Neural progenitor cell (in vitro differentiated cells): Measurements from ENCODE around the gene CD3D. TPM values are rescaled to one million over a fixed set of nuclear protein-coding genes. Genes with fewer than 3 reads are reported as not detected.

Source experiments
- DNase-seq: peaks from one replicate; pipeline ENCODE4 v3.0.0-alpha.2; 2016; ENCODE audit warnings: low spot score
- H2AFZ ChIP-seq: fragments of 200-600 bp; sonication (generic); replicated peaks from 2 replicates; pipeline ENCODE4 v1.6.1; 2016; ENCODE audit warnings: antibody characterized with exemption
- H3F3A ChIP-seq: fragments of 200-600 bp; sonication (generic); 2 replicates; pipeline ENCODE4 v1.6.1; 2016; ENCODE audit warnings: antibody characterized with exemption, low read depth
- H3K27ac ChIP-seq: fragments of 200-600 bp; sonication (generic); 2 replicates; pipeline ENCODE4 v1.5.1; 2016; ENCODE audit warnings: mild to moderate bottlenecking
- H3K27me3 ChIP-seq: fragments of 200-600 bp; sonication (generic); 2 replicates; pipeline ENCODE4 v1.6.1; 2016; ENCODE audit warnings: mild to moderate bottlenecking, moderate library complexity
- H3K36me3 ChIP-seq: fragments of 200-600 bp; sonication (generic); 2 replicates; pipeline ENCODE4 v1.5.1; 2016
- H3K4me1 ChIP-seq: fragments of 200-600 bp; sonication (generic); 2 replicates; pipeline ENCODE4 v1.6.1; 2016; ENCODE audit warnings: mixed run types
- H3K4me2 ChIP-seq: fragments of 200-600 bp; sonication (generic); 2 replicates; pipeline ENCODE4 v1.6.1; 2016
- H3K4me3 ChIP-seq: fragments of 200-600 bp; sonication (generic); 2 replicates; pipeline ENCODE4 v1.5.1; 2016
- H3K79me2 ChIP-seq: fragments of 200-600 bp; sonication (generic); 2 replicates; pipeline ENCODE4 v1.6.1; 2016; ENCODE audit warnings: low read depth
- H3K9ac ChIP-seq: fragments of 200-600 bp; sonication (generic); 2 replicates; pipeline ENCODE4 v1.6.1; 2016
- H3K9me3 ChIP-seq: fragments of 200-600 bp; sonication (generic); 2 replicates; pipeline ENCODE4 v1.5.1; 2016; ENCODE audit warnings: low read depth
- H4K20me1 ChIP-seq: fragments of 200-600 bp; sonication (generic); 2 replicates; pipeline ENCODE4 v1.6.1; 2016; ENCODE audit warnings: low read depth
- H3K27ac Mint-ChIP-seq: 3 replicates; pipeline ENCODE4 v1.8.0; 2021; ENCODE audit warnings: mixed read lengths
- H3K27me3 Mint-ChIP-seq: 2 replicates; pipeline ENCODE4 v1.8.0; 2022; ENCODE audit warnings: low read depth, mild to moderate bottlenecking, inconsistent platforms, moderate library complexity, mixed read lengths; ENCODE audit not compliant: insufficient read depth
- H3K36me3 Mint-ChIP-seq: 3 replicates; pipeline ENCODE4 v1.8.0; 2021; ENCODE audit warnings: mixed read lengths
- H3K4me1 Mint-ChIP-seq: 3 replicates; pipeline ENCODE4 v1.8.0; 2021; ENCODE audit warnings: mixed read lengths
- H3K4me3 Mint-ChIP-seq: 3 replicates; pipeline ENCODE4 v1.8.0; 2021; ENCODE audit warnings: mild to moderate bottlenecking, moderate library complexity, mixed read lengths
- H3K9me3 Mint-ChIP-seq: 3 replicates; pipeline ENCODE4 v1.8.0; 2020; ENCODE audit warnings: mixed read lengths
- CTCF ChIP-seq: fragments of 200-600 bp; sonication (generic); IDR thresholded peaks from 2 replicates; pipeline ENCODE4 v1.5.1; 2017; ENCODE audit warnings: antibody characterized with exemption, mild to moderate bottlenecking
- EZH2 ChIP-seq: fragments of 200-600 bp; sonication (generic); IDR thresholded peaks from 2 replicates; pipeline ENCODE4 v1.6.1; 2017; ENCODE audit warnings: antibody characterized with exemption, mild to moderate bottlenecking, moderate library complexity
- EZH2phosphoT487 ChIP-seq: fragments of 200-600 bp; sonication (generic); IDR thresholded peaks from 2 replicates; pipeline ENCODE4 v1.6.1; 2017; ENCODE audit warnings: antibody characterized with exemption
- total RNA-seq: library from RNA; depleted of rRNA; stranded (reverse); fragments of >200 nt; gene quantifications from 2 replicates; pipeline ENCODE4 v1.2.3, GENCODE V29; 2015; ENCODE audit warnings: low replicate concordance

Gene CD3D
- total RNA-seq, 1 donor from 2014 or later: not detected

GRCh38 chr11:118353084-118353710 lies 10.7 kb upstream of the CD3D start:
- no peak for TF ChIP-seq EZH2phosphoT487
- peak; percentile 70 for TF ChIP-seq CTCF
- H3K27ac Mint-ChIP-seq: no peak overlapping the region
- no peaks in the 10 kb centered on the region for H3K4me1 Mint-ChIP-seq
- Histone ChIP-seq H3K4me3 (no peak overlapping the region), H2AFZ (no peak overlapping the region), H3K9me3 (no peaks in the 10 kb centered on the region), H3K9ac (no peak overlapping the region), H3K79me2 (no peaks in the 10 kb centered on the region), H3K4me1 (no peaks in the 10 kb centered on the region), H3F3A (peaks cover 22% of the 10 kb centered on the region), H3K27me3 (peaks cover 48% of the 10 kb centered on the region), H4K20me1 (no peaks in the 10 kb centered on the region), H3K4me2 (no peak overlapping the region), H3K36me3 (no peaks in the 10 kb centered on the region), H3K27ac (no peak overlapping the region)
- H3K9me3 Mint-ChIP-seq: no peaks in the 10 kb centered on the region
- H3K27me3 Mint-ChIP-seq: peaks cover 16% of the 10 kb centered on the region
- DNase-seq: no peak
- no peaks in the 10 kb centered on the region for H3K36me3 Mint-ChIP-seq
- no peak overlapping the region for H3K4me3 Mint-ChIP-seq

GRCh38 chr11:118349475-118349874 lies 7.0 kb upstream of the CD3D start:
- Mint-ChIP-seq H3K4me1 (no peaks in the 10 kb centered on the region), H3K27me3 (peaks cover 19% of the 10 kb centered on the region), H3K36me3 (no peaks in the 10 kb centered on the region), H3K27ac (no peak overlapping the region), H3K4me3 (no peak overlapping the region), H3K9me3 (no peaks in the 10 kb centered on the region)
- H4K20me1 ChIP-seq: no peaks in the 10 kb centered on the region
- peaks cover 61% of the 10 kb centered on the region for H3K27me3 ChIP-seq
- H3K9me3 ChIP-seq: no peaks in the 10 kb centered on the region
- H3K27ac ChIP-seq: no peak overlapping the region
- H3F3A ChIP-seq: peaks cover 5% of the 10 kb centered on the region
- H3K79me2 ChIP-seq: no peaks in the 10 kb centered on the region
- no peak overlapping the region for H3K9ac ChIP-seq
- H3K36me3 ChIP-seq: no peaks in the 10 kb centered on the region
- H3K4me1 ChIP-seq: no peaks in the 10 kb centered on the region
- no peak overlapping the region for H3K4me3 ChIP-seq
- H2AFZ ChIP-seq: no peak overlapping the region
- TF ChIP-seq CTCF: no peak
- no peak for TF ChIP-seq EZH2phosphoT487
- TF ChIP-seq EZH2: no peak
- no peak overlapping the region for H3K4me2 ChIP-seq
- no peak for DNase-seq

GRCh38 chr11:118343981-118344515 lies 1.5 kb upstream of the CD3D start, which contains the start of gene CD3G:
TSS of gene CD3G (plus strand) at chr11:118344344. CDS start at chr11:118344424, 80 bp downstream.
- Histone ChIP-seq H3K4me3 (no peak within 1 kb of the TSS), H3K79me2 (no peaks in the 10 kb centered on the region), H3K27ac (no peak within 1 kb of the TSS), H3K27me3 (peaks cover 39% of the 10 kb centered on the region), H4K20me1 (no peaks in the 10 kb centered on the region), H2AFZ (peak within 1 kb of the TSS; percentile 42), H3F3A (no peaks in the 10 kb centered on the region), H3K4me2 (no peak within 1 kb of the TSS), H3K36me3 (no peaks in the 10 kb centered on the region), H3K9me3 (no peaks in the 10 kb centered on the region), H3K4me1 (no peaks in the 10 kb centered on the region), H3K9ac (no peak within 1 kb of the TSS)
- H3K4me1 Mint-ChIP-seq: peaks cover 5% of the 10 kb centered on the region
- H3K27ac Mint-ChIP-seq: no peak within 1 kb of the TSS
- no peak for TF ChIP-seq EZH2phosphoT487
- no peak for TF ChIP-seq CTCF
- TF ChIP-seq EZH2: no peak
- no peak for DNase-seq
- no peak within 1 kb of the TSS for H3K4me3 Mint-ChIP-seq
- no peaks in the 10 kb centered on the region for H3K9me3 Mint-ChIP-seq
- peaks cover 13% of the 10 kb centered on the region for H3K27me3 Mint-ChIP-seq
- no peaks in the 10 kb centered on the region for H3K36me3 Mint-ChIP-seq
